H1 (cell line): Measurements from ENCODE around the gene CYTIP. TPM values are rescaled to one million over a fixed set of nuclear protein-coding genes. Genes with fewer than 3 reads are reported as not detected.

ENCODE experiments used
- CTCF ChIA-PET: fragments of 300-600 bp; sonication (Branson Sonifier 250); formaldehyde crosslinking; loops from one replicate; lab custom pipeline; 2021; ENCODE audit not compliant: partially characterized antibody; lab: Charles Lee
- POLR2A ChIA-PET: fragments of 300-600 bp; sonication (Branson Sonifier 250); formaldehyde crosslinking; loops from one replicate; lab custom pipeline; 2021; ENCODE audit warnings: inconsistent platforms; ENCODE audit not compliant: partially characterized antibody; lab: Charles Lee
- DNase-seq, 2 experiments: peaks; one replicate each; pipeline versions ENCODE4 v3.0.0 to v3.0.0-alpha.2; 2010 to 2022; ENCODE audit warnings: low spot score in 2 of 2, low read depth in 1 of 2, mixed read lengths in 1 of 2
- FAIRE-seq: peaks from 2 replicates; lab custom pipeline; 2011; peaks lifted over from hg19 to GRCh38; lab: Jason Lieb, UNC
- H2AFZ ChIP-seq: 2 replicates; pipeline ENCODE4 v1.8.1; 2012; ENCODE audit warnings: low read length, inconsistent platforms
- H2AK5ac ChIP-seq: 2 replicates; pipeline ENCODE4 v1.6.1; 2013; ENCODE audit warnings: low read depth, low read length
- H2BK120ac ChIP-seq: replicated peaks from 2 replicates; pipeline ENCODE3; 2013; ENCODE audit warnings: low read depth, low read length, inconsistent platforms
- H2BK12ac ChIP-seq: 2 replicates; pipeline ENCODE4 v1.6.1; 2013; ENCODE audit warnings: low read depth, low read length
- H2BK15ac ChIP-seq: 2 replicates; pipeline ENCODE4 v1.6.1; 2013; ENCODE audit warnings: low read length
- H2BK20ac ChIP-seq: 2 replicates; pipeline ENCODE4 v1.6.1; 2013; ENCODE audit warnings: low read length
- H2BK5ac ChIP-seq: 2 replicates; pipeline ENCODE4 v1.6.1; 2013; ENCODE audit warnings: low read depth, low read length
- H3K14ac ChIP-seq: 2 replicates; pipeline ENCODE4 v1.6.1; 2013; ENCODE audit warnings: inconsistent platforms; ENCODE audit not compliant: insufficient read length
- H3K18ac ChIP-seq: 2 replicates; pipeline ENCODE4 v1.6.1; 2013; ENCODE audit warnings: low read length; ENCODE audit errors: extremely low read depth
- H3K23ac ChIP-seq: 2 replicates; pipeline ENCODE4 v1.6.1; 2013; ENCODE audit warnings: inconsistent platforms; ENCODE audit not compliant: insufficient read length
- H3K23me2 ChIP-seq: 2 replicates; pipeline ENCODE4 v1.6.1; 2013; ENCODE audit warnings: low read depth, low read length
- H3K27ac ChIP-seq: 2 replicates; pipeline ENCODE4 v1.6.1; 2011; ENCODE audit warnings: low read depth, low read length, inconsistent platforms
- H3K27me3 ChIP-seq, 4 experiments: replicated peaks in 1 of 4; 1 replicate in 1 of 4; 2 replicates in 3 of 4; pipeline versions ENCODE4 v1.6.1 to v1.8.1; 2011 to 2013; ENCODE audit warnings: low read length in 3 of 4, mild to moderate bottlenecking in 3 of 4, inconsistent platforms in 2 of 4, mixed read lengths in 2 of 4, moderate library complexity in 1 of 4; ENCODE audit not compliant: control insufficient read depth in 3 of 4, insufficient read depth in 3 of 4; ENCODE audit errors: extremely low read depth in 1 of 4
- H3K36me3 ChIP-seq, 4 experiments: 2 replicates each; pipeline versions ENCODE4 v1.6.1 to v1.8.1; 2011 to 2013; ENCODE audit warnings: mild to moderate bottlenecking in 4 of 4, low read length in 3 of 4, moderate library complexity in 2 of 4, control low read depth in 1 of 4, inconsistent platforms in 1 of 4; ENCODE audit not compliant: insufficient read depth in 4 of 4, control insufficient read depth in 2 of 4
- H3K4ac ChIP-seq: replicated peaks from 2 replicates; pipeline ENCODE3; 2013; ENCODE audit warnings: low read length, low read depth, mixed read lengths, inconsistent platforms; ENCODE audit not compliant: insufficient read length
- H3K4me1 ChIP-seq, 4 experiments: replicated peaks in 1 of 4; 1 replicate in 1 of 4; 2 replicates in 3 of 4; pipeline versions ENCODE4 v1.6.1 to v1.8.1; 2011 to 2013; ENCODE audit warnings: low read length in 3 of 4, inconsistent platforms in 2 of 4, mixed read lengths in 1 of 4; ENCODE audit not compliant: insufficient read depth in 4 of 4, control insufficient read depth in 3 of 4
- H3K4me2 ChIP-seq, 2 experiments: 2 replicates each; pipeline versions ENCODE4 v1.6.1 to v1.8.1; 2011 to 2013; ENCODE audit warnings: low read depth in 2 of 2, low read length in 2 of 2, control low read depth in 1 of 2, inconsistent platforms in 1 of 2, mild to moderate bottlenecking in 1 of 2; ENCODE audit not compliant: insufficient read depth in 1 of 2
- H3K4me3 ChIP-seq, 4 experiments: fragments of 200-600, 300-600 bp in 1 of 4; sonication (generic), shearing (Covaris generic), sonication (Bioruptor Twin) in 1 of 4; 2 replicates each; pipeline versions ENCODE4 v1.5.1 to v1.8.1; 2011 to 2016; ENCODE audit warnings: low read length in 4 of 4, low read depth in 3 of 4, control low read depth in 2 of 4, inconsistent platforms in 2 of 4, mild to moderate bottlenecking in 2 of 4, mixed read lengths in 1 of 4, moderate library complexity in 1 of 4; ENCODE audit not compliant: insufficient read depth in 2 of 4; ENCODE audit errors: extremely low read depth in 1 of 4
- H3K56ac ChIP-seq: replicated peaks from 2 replicates; pipeline ENCODE3; 2013; ENCODE audit warnings: low read depth, mild to moderate bottlenecking, mixed read lengths, low read length, inconsistent platforms; ENCODE audit not compliant: insufficient read length
- H3K79me1 ChIP-seq: 2 replicates; pipeline ENCODE4 v1.6.1; 2013; ENCODE audit warnings: low read depth, low read length, control low read depth
- H3K79me2 ChIP-seq, 2 experiments: 2 replicates each; pipeline versions ENCODE4 v1.6.1 to v1.8.1; 2012 to 2013; ENCODE audit warnings: low read length in 2 of 2, mild to moderate bottlenecking in 2 of 2, inconsistent platforms in 1 of 2; ENCODE audit not compliant: insufficient read depth in 2 of 2, control insufficient read depth in 1 of 2
- H3K9ac ChIP-seq, 4 experiments: replicated peaks in 1 of 4; 1 replicate in 1 of 4; 2 replicates in 3 of 4; pipeline versions ENCODE4 v1.6.1 to v1.8.1; 2011 to 2013; ENCODE audit warnings: low read depth in 3 of 4, low read length in 3 of 4, control low read depth in 2 of 4, mild to moderate bottlenecking in 2 of 4, moderate library complexity in 2 of 4, inconsistent platforms in 1 of 4; ENCODE audit errors: extremely low read depth in 1 of 4
- H3K9me3 ChIP-seq, 2 experiments: 2 replicates each; pipeline versions ENCODE4 v1.6.1 to v1.8.1; 2012 to 2013; ENCODE audit warnings: mild to moderate bottlenecking in 2 of 2, moderate library complexity in 2 of 2, control low read depth in 1 of 2, inconsistent platforms in 1 of 2, low read depth in 1 of 2, low read length in 1 of 2, mixed read lengths in 1 of 2; ENCODE audit not compliant: insufficient read depth in 2 of 2
- H4K20me1 ChIP-seq, 2 experiments: replicated peaks in 1 of 2; 2 replicates each; pipeline versions ENCODE3 to v1.8.1; 2011 to 2013; ENCODE audit warnings: inconsistent platforms in 2 of 2, low read length in 2 of 2, mild to moderate bottlenecking in 1 of 2; ENCODE audit not compliant: insufficient read depth in 2 of 2, control insufficient read depth in 1 of 2
- H4K5ac ChIP-seq: 2 replicates; pipeline ENCODE4 v1.6.1; 2013; ENCODE audit warnings: low read length, low read depth, mixed read lengths, inconsistent platforms; ENCODE audit not compliant: insufficient read length
- H4K8ac ChIP-seq: 2 replicates; pipeline ENCODE4 v1.8.0; 2013; ENCODE audit warnings: mild to moderate bottlenecking, moderate library complexity, low read length, inconsistent platforms; ENCODE audit not compliant: insufficient read depth; ENCODE audit errors: extremely low read depth
- H4K91ac ChIP-seq: replicated peaks from 2 replicates; pipeline ENCODE3; 2013; ENCODE audit warnings: low read length, mixed read lengths, inconsistent platforms; ENCODE audit not compliant: insufficient read length
- BCL11A ChIP-seq, 2 experiments: IDR thresholded peaks; one replicate each; pipeline ENCODE4 v1.6.1; 2011; ENCODE audit warnings: low read depth in 2 of 2, low read length in 2 of 2, mild to moderate bottlenecking in 2 of 2
- CBX5 ChIP-seq: fragments of 300-800, 300-1000 bp; sonication (generic); IDR thresholded peaks from 2 replicates; pipeline ENCODE4 v1.7.1; 2016; ENCODE audit warnings: antibody characterized with exemption, low read length, low read depth
- CTCF ChIP-seq, 3 experiments: IDR thresholded peaks; 1 replicate in 2 of 3; 2 replicates in 1 of 3; pipeline versions ENCODE4 v1.5.1 to v1.6.1; 2011; ENCODE audit warnings: low read length in 3 of 3, mild to moderate bottlenecking in 3 of 3, inconsistent platforms in 2 of 3, low read depth in 1 of 3, moderate library complexity in 1 of 3; ENCODE audit not compliant: insufficient read depth in 1 of 3; ENCODE audit errors: control extremely low read depth in 1 of 3
- E2F6 ChIP-seq: IDR thresholded peaks from 2 replicates; pipeline ENCODE4 v1.6.1; 2012; ENCODE audit warnings: inconsistent platforms
- MAFK ChIP-seq: IDR thresholded peaks from 2 replicates; pipeline ENCODE4 v1.6.1; 2012; ENCODE audit warnings: low read depth, mild to moderate bottlenecking, improper control_type of control experiment, low read length
- SAP30 ChIP-seq: fragments of 300-600 bp; sonication (generic); IDR thresholded peaks from 2 replicates; pipeline ENCODE4 v1.7.1; 2012; ENCODE audit warnings: low read length, moderate library complexity, mild to moderate bottlenecking, inconsistent platforms; ENCODE audit not compliant: insufficient read depth, insufficient replicate concordance
- SRF ChIP-seq: IDR thresholded peaks from 2 replicates; pipeline ENCODE4 v1.6.1; 2011; ENCODE audit warnings: mild to moderate bottlenecking, low read depth, low read length, moderate library complexity
- ZNF274 ChIP-seq: IDR thresholded peaks from 2 replicates; pipeline ENCODE4 v1.7.0; 2012; ENCODE audit warnings: low read length, borderline replicate concordance; ENCODE audit errors: extremely low read depth
- WGBS, 2 experiments: shearing (Covaris generic) in 1 of 2; methylation state at CpG; one replicate each; pipeline versions ENCODE4 v1.1.6 to v1.1.7; 2013 to 2015; ENCODE audit warnings: low lambda C conversion rate in 2 of 2, mixed read lengths in 2 of 2, inconsistent platforms in 1 of 2, low coverage in 1 of 2, missing lambda C conversion rate in 1 of 2; ENCODE audit not compliant: insufficient replicate concordance in 2 of 2, insufficient coverage in 1 of 2, insufficient read length in 1 of 2; ENCODE audit errors: extremely low coverage in 1 of 2, missing lambda C conversion rate in 1 of 2; 5-methylcytosine and 5-hydroxymethylcytosine counted together
- polyA plus RNA-seq, 7 experiments: library from polyadenylated mRNA; depleted of rRNA in 3 of 7; stranded (reverse) in 5 of 7; unstranded in 2 of 7; fragments of >200 nt in 5 of 7; fragments of 200-250 nt in 2 of 7; gene quantifications; 1 replicate in 5 of 7; 2 replicates in 1 of 7; 4 replicates in 1 of 7; pipeline versions ENCODE4 v1.2.1 to v1.2.3, GENCODE V29; 2011 to 2013; ENCODE audit warnings: missing spikeins in 2 of 7, mixed read lengths in 2 of 7
- total RNA-seq: library from RNA; stranded (reverse); fragmentation: NEBNext Ultra II Directional; extraction: Animal tissue kit (Norgen Biotek cat#: 25700); gene quantifications from 2 replicates; pipeline ENCODE4 v1.2.1, GENCODE V29; 2021

CYTIP gene
- total and polyA plus RNA-seq, 2 of the 8 experiments (the other 6 are each of a cell fraction or from before 2014, with no cell fraction given): 0.12 TPM; not detected in 1

DNA sequence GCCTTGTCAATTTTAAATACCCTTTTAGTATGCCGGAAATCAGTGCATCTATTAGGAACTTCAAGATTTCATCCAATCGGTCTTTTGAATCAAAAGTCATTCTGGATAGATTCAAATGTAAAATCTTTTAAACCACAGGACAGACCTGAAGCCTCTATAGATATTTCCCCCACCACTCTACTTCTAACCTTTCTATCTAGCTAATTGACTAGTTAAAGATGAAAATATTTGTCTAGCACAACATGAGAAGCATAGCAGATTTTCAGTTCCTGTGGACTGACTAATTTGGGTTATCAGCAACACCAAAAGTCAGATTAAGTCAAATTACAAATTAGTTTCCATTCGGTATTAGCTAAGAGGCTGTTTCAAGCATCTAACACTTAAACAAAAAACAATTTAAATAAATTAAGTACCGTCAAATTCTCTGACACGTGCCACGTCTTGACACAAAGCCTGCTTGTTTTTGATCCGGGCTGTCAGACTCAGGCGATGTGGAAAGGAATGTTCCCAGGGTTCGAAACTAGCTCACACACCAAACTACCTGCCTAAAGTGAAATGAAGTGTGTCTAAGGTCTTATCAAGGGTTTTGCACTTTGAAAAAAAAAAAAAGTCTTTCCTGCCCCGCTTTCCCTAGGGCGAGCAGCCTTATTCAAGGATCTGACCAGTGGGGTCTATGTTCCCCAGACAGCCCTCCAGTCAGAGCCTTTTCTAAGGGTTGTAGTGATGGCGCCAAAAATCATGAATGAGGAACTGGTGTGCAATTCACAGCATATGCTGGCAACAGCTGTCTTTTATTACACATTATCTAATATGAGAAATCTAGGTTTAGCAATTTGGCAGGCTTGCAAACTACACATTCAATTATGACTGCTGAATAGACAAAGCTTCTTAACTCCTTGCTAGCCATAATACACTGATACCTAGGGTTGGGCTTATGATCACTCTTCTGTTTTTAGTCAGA, 4.7 kb downstream of the CYTIP start:
- CTCF ChIA-PET: interaction anchor here (0.7 to 2.7 kb wide), 6 partner anchors 14 to 190 kb away, joined by 3 to 8 read pairs (median 4); no protein-coding TSS in a partner anchor
- no peak overlapping the region for H3K56ac ChIP-seq
- no peak for TF ChIP-seq ZNF274
- no peak for TF ChIP-seq BCL11A (IDR thresholded peaks at IDR 0.05; ENCODE audit: low read depth in 2 of 2, low read length in 2 of 2)
- TF ChIP-seq SRF: no peak
- no peak for TF ChIP-seq SAP30
- no peak for TF ChIP-seq CBX5
- TF ChIP-seq E2F6: no peak
- no peak for TF ChIP-seq MAFK
- TF ChIP-seq CTCF (IDR thresholded peaks at IDR 0.05; ENCODE audit: control extremely low read depth in 1 of 3, insufficient read depth in 1 of 3, low read depth in 1 of 3, low read length in 3 of 3): no peak

More for the DNA sequence above, 4.7 kb downstream of the CYTIP start:
- no peak overlapping the region for H3K4me3 ChIP-seq
- H3K14ac ChIP-seq: no peak overlapping the region
- H3K27ac ChIP-seq: no peak overlapping the region; the same call in 1 of the 2 replicates
- POLR2A ChIA-PET: no interaction called here
- no peak overlapping the region for H4K5ac ChIP-seq
- H2BK20ac ChIP-seq: no peak overlapping the region
- no peak overlapping the region for H3K4ac ChIP-seq
- H2BK12ac ChIP-seq: no peak overlapping the region
- H3K18ac ChIP-seq: no peak overlapping the region
- H4K8ac ChIP-seq: no peak overlapping the region
- H4K91ac ChIP-seq: no peak overlapping the region
- H3K9me3 ChIP-seq: no peaks in the 10 kb centered on the region
- H3K36me3 ChIP-seq: no peaks in the 10 kb centered on the region
- 94% methylated on average over 12 of the region's 12 CpGs; no CpG with 5 or more reads in 1 of the 2 experiments for WGBS, 2 experiments
- H2BK15ac ChIP-seq: no peak overlapping the region
- H2AFZ ChIP-seq: no peak overlapping the region
- no peak overlapping the region for H3K9ac ChIP-seq
- no peak for FAIRE-seq
- no peaks in the 10 kb centered on the region; the same call in 1 of the 2 replicates for H3K23me2 ChIP-seq
- no peak for DNase-seq
- H3K4me1 ChIP-seq: no peaks in the 10 kb centered on the region
- no peak overlapping the region for H2BK120ac ChIP-seq
- H3K27me3 ChIP-seq: no peaks in the 10 kb centered on the region
- no peaks in the 10 kb centered on the region for H3K79me1 ChIP-seq
- H3K4me2 ChIP-seq: no peak overlapping the region
- no peaks in the 10 kb centered on the region for H3K79me2 ChIP-seq
- no peak overlapping the region for H3K23ac ChIP-seq
- no peak overlapping the region for H2AK5ac ChIP-seq
- H4K20me1 ChIP-seq: no peaks in the 10 kb centered on the region
- no peak overlapping the region for H2BK5ac ChIP-seq
